ENCODE data around the gene C21orf91. TPM values are rescaled to one million over a fixed set of nuclear protein-coding genes. Genes with fewer than 3 reads are reported as not detected.
"Not testable (repeated sequence)": the region's sequence is repeated elsewhere in the genome, so short reads cannot be mapped to it uniquely, and the experiment has no call there.

C21orf91 gene
- total RNA-seq, 1 experiment from 2014 or later, result 30.5 TPM

GRCh38 chr21:17777072-17777765, 41.9 kb downstream of the C21orf91 start:
- Mint-ChIP-seq H3K4me3 (no peak overlapping the region), H3K36me3 (peaks cover 6% of the 10 kb centered on the region), H3K4me1 (peaks cover 22% of the 10 kb centered on the region), H3K27me3 (ENCODE audit: low read depth) (no peaks in the 10 kb centered on the region), H3K27ac (no peak overlapping the region), H3K9me3 (peaks cover 15% of the 10 kb centered on the region)
- POLR2A ChIA-PET, result no interaction called here
- CTCF ChIA-PET, result no interaction called here
- no peak for ATAC-seq
- no peak for TF ChIP-seq NFE2L1 (CRISPR knock-in tag; IDR thresholded peaks at IDR 0.05)
- no peak for TF ChIP-seq PREB (CRISPR knock-in tag; IDR thresholded peaks at IDR 0.05; ENCODE audit: borderline replicate concordance)
- TF ChIP-seq TEAD1 (CRISPR knock-in tag; IDR thresholded peaks at IDR 0.05), result no peak
- TF ChIP-seq E2F1 (CRISPR knock-in tag; IDR thresholded peaks at IDR 0.05), result no peak
- no peak for TF ChIP-seq NFATC4 (CRISPR knock-in tag; IDR thresholded peaks at IDR 0.05)
- no peak for TF ChIP-seq PRRX2 (CRISPR knock-in tag; IDR thresholded peaks at IDR 0.05)
- TF ChIP-seq NFYB (CRISPR knock-in tag; conservative IDR thresholded peaks at IDR 0.05; ENCODE audit: low read depth), result no peak
- no peak for TF ChIP-seq ZNF416 (CRISPR knock-in tag; IDR thresholded peaks at IDR 0.05)
- TF ChIP-seq ARID4B (CRISPR knock-in tag; IDR thresholded peaks at IDR 0.05; ENCODE audit: borderline replicate concordance), result no peak
- no peak for TF ChIP-seq ZNF232 (CRISPR knock-in tag; IDR thresholded peaks at IDR 0.05)
- no peak for DNase-seq (ENCODE audit: low spot score)

GRCh38 chr21:17775431-17776126, 43.6 kb downstream of the C21orf91 start:
- H3K36me3 Mint-ChIP-seq, result peaks cover 16% of the 10 kb centered on the region
- ChIA-PET POLR2A (no interaction called here), CTCF (no interaction called here)
- peaks cover 30% of the 10 kb centered on the region for H3K9me3 Mint-ChIP-seq
- DNase-seq (ENCODE audit: low spot score), result no peak
- H3K27ac Mint-ChIP-seq, result no peak overlapping the region
- peak; percentile 26; the same call in 1 of the 2 replicates for ATAC-seq
- H3K4me3 Mint-ChIP-seq, result no peak overlapping the region
- H3K27me3 Mint-ChIP-seq (ENCODE audit: low read depth), result no peaks in the 10 kb centered on the region
- TF ChIP-seq FOXJ3 (CRISPR knock-in tag; IDR thresholded peaks at IDR 0.05; ENCODE audit: borderline replicate concordance) (no peak), SMAD4 (CRISPR knock-in tag; IDR thresholded peaks at IDR 0.05) (no peak), USF2 (CRISPR knock-in tag; IDR thresholded peaks at IDR 0.05) (no peak), JAZF1 (CRISPR knock-in tag; IDR thresholded peaks at IDR 0.05) (no peak), HMGXB4 (CRISPR knock-in tag; IDR thresholded peaks at IDR 0.05) (no peak), NFYB (CRISPR knock-in tag; conservative IDR thresholded peaks at IDR 0.05; ENCODE audit: low read depth) (no peak), E2F1 (CRISPR knock-in tag; IDR thresholded peaks at IDR 0.05) (no peak), NFE2L1 (CRISPR knock-in tag; IDR thresholded peaks at IDR 0.05) (no peak), MXD4 (CRISPR knock-in tag; IDR thresholded peaks at IDR 0.05; ENCODE audit: borderline replicate concordance) (no peak), IRF1 (CRISPR knock-in tag; IDR thresholded peaks at IDR 0.05) (no peak), PRRX2 (CRISPR knock-in tag; IDR thresholded peaks at IDR 0.05) (no peak)
- peaks cover 6% of the 10 kb centered on the region for H3K4me1 Mint-ChIP-seq

- Mint-ChIP-seq H3K36me3 (peaks cover 16% of the 10 kb centered on the region), H3K9me3 (peaks cover 34% of the 10 kb centered on the region)
- H3K4me3 Mint-ChIP-seq; CTCF ChIA-PET; DNase-seq (ENCODE audit: low spot score); H3K4me1 Mint-ChIP-seq; POLR2A ChIA-PET; H3K27me3 Mint-ChIP-seq (ENCODE audit: low read depth); ATAC-seq; H3K27ac Mint-ChIP-seq: not testable (repeated sequence)
Measured at GRCh38 chr21:17775021-17775420, 44.1 kb downstream of the C21orf91 start.
